MCF 10A (cell line): ENCODE measurements around the gene CAPZB. TPM values are rescaled to one million over a fixed set of nuclear protein-coding genes. Genes with fewer than 3 reads are reported as not detected.
A peak's percentile ranks its signal among the peaks of the same experiment; 100 is the strongest.

ENCODE experiments used
- BruUV-seq: library from RNA; stranded (reverse); fragments of 400-500 nt; replicated peaks from 2 replicates; lab custom pipeline; 2021; lab: Mats Ljungman, UMichigan
- CTCF ChIA-PET: fragments of 300-600 bp; sonication (Branson Sonifier 250); formaldehyde crosslinking; extraction: SDS; loops from one replicate; lab custom pipeline; 2021; ENCODE audit warnings: antibody characterized with exemption, inconsistent platforms; lab: Yijun Ruan, JAX
- POLR2A ChIA-PET: fragments of 300-600, 350-650 bp; sonication (Branson Sonifier 250); formaldehyde crosslinking; extraction: SDS; loops from one replicate; lab custom pipeline; 2020; ENCODE audit warnings: antibody characterized with exemption, inconsistent platforms; lab: Yijun Ruan, JAX
- DNase-seq: peaks from one replicate; pipeline ENCODE4 v3.0.0-alpha.2; 2018; ENCODE audit not compliant: unreplicated experiment
- H3K27ac Mint-ChIP-seq: one replicate; pipeline ENCODE4 v1.8.0; 2022; ENCODE audit warnings: mild to moderate bottlenecking, low read depth, mixed read lengths; ENCODE audit not compliant: unreplicated experiment
- H3K27me3 Mint-ChIP-seq: one replicate; pipeline ENCODE4 v1.8.0; 2022; ENCODE audit warnings: mixed read lengths; ENCODE audit not compliant: insufficient read depth, unreplicated experiment
- H3K36me3 Mint-ChIP-seq: one replicate; pipeline ENCODE4 v1.8.0; 2022; ENCODE audit warnings: mild to moderate bottlenecking, moderate library complexity, mixed read lengths; ENCODE audit not compliant: insufficient read depth, unreplicated experiment
- H3K4me1 Mint-ChIP-seq: one replicate; pipeline ENCODE4 v1.8.0; 2022; ENCODE audit warnings: mixed read lengths; ENCODE audit not compliant: insufficient read depth, unreplicated experiment
- H3K4me3 Mint-ChIP-seq: one replicate; pipeline ENCODE4 v1.8.0; 2022; ENCODE audit warnings: mild to moderate bottlenecking, moderate library complexity, mixed read lengths; ENCODE audit not compliant: unreplicated experiment
- H3K9me3 Mint-ChIP-seq: one replicate; pipeline ENCODE4 v1.8.0; 2022; ENCODE audit warnings: mixed read lengths; ENCODE audit not compliant: unreplicated experiment
- intact Hi-C: fragments of 100-400 bp; cut with micrococcal nuclease; formaldehyde crosslinking; loops from 2 replicates; pipeline ENCODE4 v1.14.1; 2022
- total RNA-seq: library from RNA; stranded (reverse); gene quantifications from 2 replicates; pipeline ENCODE4 v1.2.3, GENCODE V29; 2022
- TF ChIP-seq, protein P1 (sequence below): fragments of 200-600 bp; IDR thresholded peaks from one replicate; pipeline ENCODE4 v1.8.0; 2022; ENCODE audit warnings: antibody characterized with exemption, mild to moderate bottlenecking; ENCODE audit not compliant: unreplicated experiment

Gene CAPZB
- total RNA-seq, 1 experiment from 2014 or later: 252 TPM

GRCh38 chr1:19342894-19343616 is 142.3 kb downstream of the CAPZB start:
- TF ChIP-seq, protein P1, sequence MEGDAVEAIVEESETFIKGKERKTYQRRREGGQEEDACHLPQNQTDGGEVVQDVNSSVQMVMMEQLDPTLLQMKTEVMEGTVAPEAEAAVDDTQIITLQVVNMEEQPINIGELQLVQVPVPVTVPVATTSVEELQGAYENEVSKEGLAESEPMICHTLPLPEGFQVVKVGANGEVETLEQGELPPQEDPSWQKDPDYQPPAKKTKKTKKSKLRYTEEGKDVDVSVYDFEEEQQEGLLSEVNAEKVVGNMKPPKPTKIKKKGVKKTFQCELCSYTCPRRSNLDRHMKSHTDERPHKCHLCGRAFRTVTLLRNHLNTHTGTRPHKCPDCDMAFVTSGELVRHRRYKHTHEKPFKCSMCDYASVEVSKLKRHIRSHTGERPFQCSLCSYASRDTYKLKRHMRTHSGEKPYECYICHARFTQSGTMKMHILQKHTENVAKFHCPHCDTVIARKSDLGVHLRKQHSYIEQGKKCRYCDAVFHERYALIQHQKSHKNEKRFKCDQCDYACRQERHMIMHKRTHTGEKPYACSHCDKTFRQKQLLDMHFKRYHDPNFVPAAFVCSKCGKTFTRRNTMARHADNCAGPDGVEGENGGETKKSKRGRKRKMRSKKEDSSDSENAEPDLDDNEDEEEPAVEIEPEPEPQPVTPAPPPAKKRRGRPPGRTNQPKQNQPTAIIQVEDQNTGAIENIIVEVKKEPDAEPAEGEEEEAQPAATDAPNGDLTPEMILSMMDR: no peak
- Mint-ChIP-seq H3K9me3 (no peaks in the 10 kb centered on the region), H3K4me1 (peaks cover 4% of the 10 kb centered on the region), H3K36me3 (peaks cover 45% of the 10 kb centered on the region), H3K4me3 (no peak overlapping the region), H3K27ac (no peak overlapping the region), H3K27me3 (no peaks in the 10 kb centered on the region)
- CTCF ChIA-PET: interaction anchor here (0.5 to 2.8 kb wide), 16 partner anchors 8 to 925 kb away, joined by 3 to 11 read pairs (median 4); no protein-coding TSS in a partner anchor
- DNase-seq: no peak
- BruUV-seq: no TSS peak
- intact Hi-C loops: no loop called here
- POLR2A ChIA-PET: no interaction called here

DNA sequence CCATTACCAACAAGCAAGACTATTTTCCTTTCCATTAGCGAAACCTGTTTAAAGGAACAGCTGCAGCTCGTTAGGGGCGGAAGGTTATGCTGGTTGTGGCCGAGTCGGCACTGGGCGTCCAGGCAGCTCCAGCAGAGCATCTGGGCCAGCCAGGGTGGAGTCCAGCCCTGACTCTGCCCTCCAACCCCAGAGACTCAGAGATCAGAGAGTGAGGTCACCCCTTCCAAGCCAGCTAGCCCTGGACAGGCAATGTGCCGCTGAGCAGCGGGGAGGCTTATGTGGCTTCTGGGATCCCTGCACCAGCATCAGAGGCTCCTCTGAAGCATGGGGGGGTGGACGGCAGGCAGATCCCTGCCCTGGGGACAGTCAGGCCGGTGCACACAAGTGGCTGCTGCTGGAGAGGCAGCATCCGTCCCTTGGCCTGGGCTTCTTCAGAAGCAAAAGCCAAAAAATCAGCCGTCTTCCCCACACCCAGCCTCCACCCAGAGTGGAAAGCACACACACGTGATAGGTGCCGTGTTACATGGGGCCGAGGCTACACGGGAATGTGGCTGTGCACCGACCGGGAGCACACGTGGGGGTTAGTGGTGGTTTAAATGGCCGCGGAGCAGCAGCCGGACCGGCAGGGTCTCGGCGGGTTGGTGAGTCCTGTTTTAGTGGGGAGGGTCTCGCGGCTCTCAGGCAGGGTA is 143.1 kb downstream of the CAPZB start:
- no peaks in the 10 kb centered on the region for H3K27me3 Mint-ChIP-seq
- CTCF ChIA-PET: interaction anchor here (0.8 to 2.3 kb wide), 13 partner anchors 9 to 362 kb away, joined by 3 to 17 read pairs (median 4); no protein-coding TSS in a partner anchor
- intact Hi-C loops: no loop called here
- H3K4me1 Mint-ChIP-seq: peaks cover 4% of the 10 kb centered on the region
- H3K27ac Mint-ChIP-seq: no peak overlapping the region
- H3K9me3 Mint-ChIP-seq: no peaks in the 10 kb centered on the region
- TF ChIP-seq, protein P1: no peak
- POLR2A ChIA-PET: no interaction called here
- DNase-seq: no peak
- BruUV-seq: no TSS peak
- H3K4me3 Mint-ChIP-seq: no peak overlapping the region
- H3K36me3 Mint-ChIP-seq: peaks cover 46% of the 10 kb centered on the region

DNA sequence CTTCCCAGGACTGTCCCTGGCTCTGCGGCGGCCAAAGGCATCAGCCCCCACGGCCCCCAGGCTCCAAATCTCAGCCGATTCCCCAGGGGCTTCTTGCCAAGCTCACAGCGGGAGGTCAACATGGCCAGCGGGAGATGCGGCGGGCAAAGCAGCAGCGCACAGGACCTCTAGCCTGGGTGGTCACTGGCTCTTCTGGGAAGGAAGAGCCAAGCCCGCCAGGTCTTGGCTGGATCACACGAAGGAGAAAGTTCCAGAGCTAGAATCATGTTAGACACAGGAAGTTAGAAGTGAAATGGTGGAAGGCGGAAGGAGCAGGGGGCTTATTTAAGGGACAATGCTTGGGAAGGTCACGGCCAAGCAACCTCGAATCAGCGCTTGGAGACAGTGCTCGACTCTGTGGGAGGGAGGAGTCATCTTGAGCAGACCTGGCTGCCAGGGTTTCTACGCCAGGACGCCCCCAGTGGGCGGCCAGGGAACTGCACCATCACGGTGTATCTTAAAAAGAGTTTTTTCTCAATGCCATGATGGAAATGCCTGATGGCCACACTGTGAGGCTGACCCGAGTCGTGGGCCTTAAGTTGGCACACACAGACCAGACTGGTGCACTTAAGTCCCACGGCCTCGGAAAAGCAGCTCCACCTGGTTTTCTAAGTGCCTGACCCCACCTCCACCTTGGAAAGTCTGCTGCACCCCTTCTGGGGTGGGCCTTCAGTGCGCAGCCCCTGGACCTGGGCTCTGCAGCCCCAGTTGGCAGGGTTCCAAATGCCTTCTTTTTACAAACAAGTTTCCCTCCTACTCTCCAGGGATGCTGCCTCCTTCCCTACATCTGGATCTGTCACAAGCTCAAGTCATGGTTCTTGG is 143.9 kb downstream of the CAPZB start:
- intact Hi-C loops: no loop called here
- H3K27me3 Mint-ChIP-seq: no peaks in the 10 kb centered on the region

More for the DNA sequence above, 143.9 kb downstream of the CAPZB start:
- DNase-seq: peak; percentile 67
- Mint-ChIP-seq H3K4me1 (peaks cover 4% of the 10 kb centered on the region), H3K36me3 (peaks cover 51% of the 10 kb centered on the region), H3K27ac (no peak overlapping the region), H3K4me3 (no peak overlapping the region), H3K9me3 (no peaks in the 10 kb centered on the region)
- TF ChIP-seq, protein P1: peak; percentile 82
- ChIA-PET POLR2A (no interaction called here), CTCF (interaction anchor here (0.6 to 2.3 kb wide), 13 partner anchors 8 to 536 kb away, joined by 3 to 17 read pairs (median 4); no protein-coding TSS in a partner anchor)
- no TSS peak for BruUV-seq
